HEK293 (cell line): Measurements from ENCODE around the gene IGSF21.

Experiments
- GFI1B ChIP-seq: fragments of 450-650 bp; formaldehyde crosslinking; IDR thresholded peaks from 2 replicates; pipeline ENCODE4 v1.5.1; 2016; ENCODE audit warnings: missing biosample characterization, missing genetic modification characterization
- KLF10 ChIP-seq: fragments of 450-650 bp; IDR thresholded peaks from 2 replicates; pipeline ENCODE4 v1.5.1; 2018; ENCODE audit warnings: missing biosample characterization, mild to moderate bottlenecking, missing genetic modification characterization
- OVOL3 ChIP-seq: fragments of 450-650 bp; formaldehyde crosslinking; IDR thresholded peaks from 2 replicates; pipeline ENCODE4 v1.5.1; 2016; ENCODE audit warnings: missing biosample characterization, missing genetic modification characterization
- PRDM6 ChIP-seq: fragments of 450-650 bp; formaldehyde crosslinking; IDR thresholded peaks from 2 replicates; pipeline ENCODE4 v1.5.1; 2017; ENCODE audit warnings: missing biosample characterization, missing genetic modification characterization
- REST ChIP-seq: fragments of 450-650 bp; formaldehyde crosslinking; IDR thresholded peaks from 2 replicates; pipeline ENCODE4 v1.5.1; 2016; ENCODE audit warnings: missing biosample characterization, missing genetic modification characterization
- ZBTB10 ChIP-seq: fragments of 450-650 bp; formaldehyde crosslinking; IDR thresholded peaks from 2 replicates; pipeline ENCODE4 v1.5.1; 2016; ENCODE audit warnings: missing biosample characterization, missing genetic modification characterization
- ZFP37 ChIP-seq: fragments of 450-650 bp; formaldehyde crosslinking; IDR thresholded peaks from 2 replicates; pipeline ENCODE4 v1.5.1; 2016; ENCODE audit warnings: missing biosample characterization, missing genetic modification characterization
- ZIC2 ChIP-seq: fragments of 450-650 bp; formaldehyde crosslinking; IDR thresholded peaks from 2 replicates; pipeline ENCODE4 v1.5.1; 2016; ENCODE audit warnings: missing biosample characterization, missing genetic modification characterization
- ZNF10 ChIP-seq: fragments of 450-650 bp; formaldehyde crosslinking; IDR thresholded peaks from 2 replicates; pipeline ENCODE4 v1.5.1; 2017; ENCODE audit warnings: missing biosample characterization, missing genetic modification characterization
- ZNF132 ChIP-seq: fragments of 450-650 bp; formaldehyde crosslinking; IDR thresholded peaks from 2 replicates; pipeline ENCODE4 v1.5.1; 2017; ENCODE audit warnings: missing biosample characterization, missing genetic modification characterization, borderline replicate concordance
- ZNF138 ChIP-seq: fragments of 450-650 bp; formaldehyde crosslinking; IDR thresholded peaks from 2 replicates; pipeline ENCODE4 v1.5.1; 2016; ENCODE audit warnings: missing biosample characterization, missing genetic modification characterization, borderline replicate concordance
- ZNF146 ChIP-seq: fragments of 450-650 bp; formaldehyde crosslinking; IDR thresholded peaks from 2 replicates; pipeline ENCODE4 v1.5.1; 2016; ENCODE audit warnings: missing biosample characterization, missing genetic modification characterization
- ZNF169 ChIP-seq: fragments of 450-650 bp; formaldehyde crosslinking; IDR thresholded peaks from 2 replicates; pipeline ENCODE4 v1.5.1; 2016; ENCODE audit warnings: missing biosample characterization, missing genetic modification characterization
- ZNF292 ChIP-seq: fragments of 450-650 bp; formaldehyde crosslinking; IDR thresholded peaks from 2 replicates; pipeline ENCODE4 v1.5.1; 2016; ENCODE audit warnings: low read depth, missing biosample characterization, missing genetic modification characterization, borderline replicate concordance
- ZNF311 ChIP-seq: fragments of 450-650 bp; formaldehyde crosslinking; IDR thresholded peaks from 2 replicates; pipeline ENCODE4 v1.5.1; 2017; ENCODE audit warnings: missing biosample characterization, missing genetic modification characterization, borderline replicate concordance
- ZNF362 ChIP-seq: fragments of 450-650 bp; formaldehyde crosslinking; IDR thresholded peaks from 2 replicates; pipeline ENCODE4 v1.5.1; 2016; ENCODE audit warnings: missing biosample characterization, missing genetic modification characterization
- ZNF37A ChIP-seq: fragments of 450-650 bp; IDR thresholded peaks from 2 replicates; pipeline ENCODE4 v1.5.1; 2018; ENCODE audit warnings: missing biosample characterization, missing genetic modification characterization
- ZNF394 ChIP-seq: fragments of 450-650 bp; formaldehyde crosslinking; IDR thresholded peaks from 2 replicates; pipeline ENCODE4 v1.5.1; 2016; ENCODE audit warnings: missing biosample characterization, missing genetic modification characterization, mild to moderate bottlenecking, moderate library complexity, borderline replicate concordance
- ZNF501 ChIP-seq: fragments of 450-650 bp; formaldehyde crosslinking; IDR thresholded peaks from 2 replicates; pipeline ENCODE4 v1.5.1; 2016; ENCODE audit warnings: missing biosample characterization, missing genetic modification characterization
- ZNF513 ChIP-seq: fragments of 450-650 bp; IDR thresholded peaks from 2 replicates; pipeline ENCODE4 v1.5.1; 2018; ENCODE audit warnings: missing biosample characterization, missing genetic modification characterization
- ZNF514 ChIP-seq: fragments of 450-650 bp; formaldehyde crosslinking; IDR thresholded peaks from 2 replicates; pipeline ENCODE4 v1.5.1; 2016; ENCODE audit warnings: missing biosample characterization, missing genetic modification characterization
- ZNF544 ChIP-seq: fragments of 450-650 bp; formaldehyde crosslinking; IDR thresholded peaks from 2 replicates; pipeline ENCODE4 v1.5.0; 2017; ENCODE audit warnings: missing biosample characterization, missing genetic modification characterization
- ZNF610 ChIP-seq: fragments of 450-650 bp; formaldehyde crosslinking; IDR thresholded peaks from 2 replicates; pipeline ENCODE4 v1.5.1; 2016; ENCODE audit warnings: missing biosample characterization, missing genetic modification characterization, borderline replicate concordance
- ZNF692 ChIP-seq: fragments of 450-650 bp; formaldehyde crosslinking; IDR thresholded peaks from 2 replicates; pipeline ENCODE4 v1.5.1; 2016; ENCODE audit warnings: missing biosample characterization, missing genetic modification characterization
- ZNF837 ChIP-seq: fragments of 450-650 bp; formaldehyde crosslinking; IDR thresholded peaks from 2 replicates; pipeline ENCODE4 v1.5.1; 2016; ENCODE audit warnings: missing biosample characterization, missing genetic modification characterization

IGSF21 gene

GRCh38 chr1:18108299-18109057, 880 bp downstream of the IGSF21 start (continued):
- TF ChIP-seq PRDM6 (no peak), ZNF311 (tag by site-specific recombination) (no peak), KLF10 (no peak), ZNF169 (tag by site-specific recombination) (no peak), ZFP37 (tag by site-specific recombination) (peak; percentile 65; the same call in 1 of the 2 replicates), ZNF394 (tag by site-specific recombination) (no peak), ZNF138 (no peak), ZNF692 (tag by site-specific recombination) (peak; percentile 13; the same call in 1 of the 2 replicates), ZNF610 (no peak), ZNF292 (tag by site-specific recombination) (no peak), ZIC2 (tag by site-specific recombination) (no peak), ZNF362 (tag by site-specific recombination) (no peak), ZNF501 (tag by site-specific recombination) (0 out of 2 replicates have a peak, but pooled peaks have one; percentile 24), ZNF837 (tag by site-specific recombination) (no peak), ZNF37A (tag by site-specific recombination) (no peak), ZNF146 (tag by site-specific recombination) (no peak), ZNF514 (no peak), REST (tag by site-specific recombination) (peak; percentile 43; the same call in 1 of the 2 replicates), ZNF132 (no peak), ZBTB10 (tag by site-specific recombination) (peak; percentile 85; the same call in 1 of the 2 replicates), ZNF513 (no peak), ZNF544 (tag by site-specific recombination) (no peak), ZNF10 (tag by site-specific recombination) (no peak), GFI1B (tag by site-specific recombination) (no peak), OVOL3 (tag by site-specific recombination) (no peak)
